Lung (tissue), 12 donors: ENCODE data around the gene CPT1B. TPM values are rescaled to one million over a fixed set of nuclear protein-coding genes. Genes with fewer than 3 reads are reported as not detected.
A peak's percentile ranks its signal among the peaks of the same experiment; 100 is the strongest.

Experiments used
- ATAC-seq: fragments of 200-7000 bp; cut with Tn5 transposase; one replicate; pipeline ENCODE4 v1.9.1; 2020; ENCODE audit warnings: moderate number of reproducible peaks; ENCODE audit not compliant: insufficient read depth, low FRiP score
- DNase-seq, 3 donors: peaks; one replicate each; pipeline ENCODE4 v3.0.0-alpha.2; 2013 to 2017
- H3K27ac ChIP-seq, 2 donors: one replicate each; pipeline ENCODE4 v1.5.1; 2013; ENCODE audit warnings: mild to moderate bottlenecking in 2 of 2, moderate library complexity in 2 of 2, control low read depth in 1 of 2, inconsistent platforms in 1 of 2, low read depth in 1 of 2, low read length in 1 of 2
- H3K27me3 ChIP-seq, 3 donors: one replicate each; pipeline ENCODE4 v1.5.1; 2013; ENCODE audit warnings: low read length in 2 of 3; ENCODE audit not compliant: control insufficient read depth in 3 of 3, insufficient read depth in 3 of 3
- H3K36me3 ChIP-seq, 4 donors: one replicate each; pipeline ENCODE4 v1.5.1; 2013; ENCODE audit warnings: low read length in 4 of 4, mild to moderate bottlenecking in 1 of 4, moderate library complexity in 1 of 4; ENCODE audit not compliant: control insufficient read depth in 4 of 4, insufficient read depth in 4 of 4
- H3K4me1 ChIP-seq, 5 donors: one replicate each; pipeline ENCODE4 v1.5.1; 2013; ENCODE audit warnings: low read length in 5 of 5, mild to moderate bottlenecking in 2 of 5, moderate library complexity in 1 of 5; ENCODE audit not compliant: control insufficient read depth in 5 of 5, insufficient read depth in 5 of 5
- H3K4me3 ChIP-seq: one replicate; pipeline ENCODE4 v1.5.1; 2013; ENCODE audit warnings: mild to moderate bottlenecking, control low read depth, moderate library complexity
- H3K9ac ChIP-seq, 2 donors: one replicate each; pipeline ENCODE4 v1.5.1; 2013; ENCODE audit warnings: low read length in 2 of 2, control low read depth in 1 of 2; ENCODE audit not compliant: insufficient read depth in 1 of 2
- H3K9me3 ChIP-seq, 4 donors: one replicate each; pipeline ENCODE4 v1.5.1; 2013; ENCODE audit warnings: low read length in 3 of 4, mild to moderate bottlenecking in 1 of 4, moderate library complexity in 1 of 4; ENCODE audit not compliant: control insufficient read depth in 4 of 4, insufficient read depth in 3 of 4
- WGBS, 2 donors: extraction: QIAGEN DNeasy Blood & Tissue Kit; methylation state at CpG; one replicate each; pipeline ENCODE4 v1.1.7; 2013; 5-methylcytosine and 5-hydroxymethylcytosine counted together
- polyA plus RNA-seq, 2 donors: library from polyadenylated mRNA; stranded (reverse); fragments of 200-250 nt; gene quantifications; one replicate each; pipeline ENCODE4 v1.2.1, GENCODE V29; 2013
- total RNA-seq, 2 donors: library from RNA; depleted of rRNA in 1 of 2; stranded (reverse); fragments of >200 nt in 1 of 2; gene quantifications; one replicate each; pipeline ENCODE4 v1.2.1, GENCODE V29; 2014 to 2021
- TF ChIP-seq, protein P1 (sequence below): IDR thresholded peaks from 2 replicates; pipeline ENCODE4 v1.5.1; 2012; ENCODE audit warnings: mild to moderate bottlenecking; ENCODE audit errors: control extremely low read depth, extremely low read depth
- donor health status: control.
- donor health status: control.
- donor health status: Bipolar disorder and iron deficiency.
- donor health status: healthy.
- donor health status: DM: yes; HTN: yes; CAD: no.

CPT1B gene
- total and polyA plus RNA-seq, 4 donors, result 5.7 to 21.2 (median 13.2) TPM

DNA sequence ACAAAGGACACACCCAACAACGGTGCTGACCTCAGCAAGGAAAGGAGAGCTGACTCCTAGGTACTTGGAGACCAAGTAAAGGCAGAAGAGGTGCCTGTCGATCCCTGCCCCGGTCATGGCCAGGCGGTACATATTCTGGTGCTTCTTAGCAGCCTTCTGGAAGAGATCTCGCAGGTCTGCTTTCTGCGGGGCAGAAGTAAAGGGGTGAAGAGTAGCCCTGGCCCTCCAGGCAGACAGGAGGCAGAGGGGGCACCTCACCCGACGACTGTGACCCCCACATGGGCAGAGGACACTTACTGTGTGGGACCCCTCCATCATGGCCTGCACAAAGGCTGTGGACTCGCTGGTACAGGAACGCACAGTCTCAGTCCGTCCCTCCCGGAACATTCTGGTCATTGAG, 7.4 kb downstream of the CPT1B start:
- 94 to 96% methylated on average over 12 of the region's 12 CpGs for WGBS, 2 donors
- no peak overlapping the region for H3K9ac ChIP-seq
- no peaks in the 10 kb centered on the region for H3K27me3 ChIP-seq
- ATAC-seq (no peak), DNase-seq (no peak)
- no peak overlapping the region for H3K4me3 ChIP-seq
- TF ChIP-seq, protein P1, sequence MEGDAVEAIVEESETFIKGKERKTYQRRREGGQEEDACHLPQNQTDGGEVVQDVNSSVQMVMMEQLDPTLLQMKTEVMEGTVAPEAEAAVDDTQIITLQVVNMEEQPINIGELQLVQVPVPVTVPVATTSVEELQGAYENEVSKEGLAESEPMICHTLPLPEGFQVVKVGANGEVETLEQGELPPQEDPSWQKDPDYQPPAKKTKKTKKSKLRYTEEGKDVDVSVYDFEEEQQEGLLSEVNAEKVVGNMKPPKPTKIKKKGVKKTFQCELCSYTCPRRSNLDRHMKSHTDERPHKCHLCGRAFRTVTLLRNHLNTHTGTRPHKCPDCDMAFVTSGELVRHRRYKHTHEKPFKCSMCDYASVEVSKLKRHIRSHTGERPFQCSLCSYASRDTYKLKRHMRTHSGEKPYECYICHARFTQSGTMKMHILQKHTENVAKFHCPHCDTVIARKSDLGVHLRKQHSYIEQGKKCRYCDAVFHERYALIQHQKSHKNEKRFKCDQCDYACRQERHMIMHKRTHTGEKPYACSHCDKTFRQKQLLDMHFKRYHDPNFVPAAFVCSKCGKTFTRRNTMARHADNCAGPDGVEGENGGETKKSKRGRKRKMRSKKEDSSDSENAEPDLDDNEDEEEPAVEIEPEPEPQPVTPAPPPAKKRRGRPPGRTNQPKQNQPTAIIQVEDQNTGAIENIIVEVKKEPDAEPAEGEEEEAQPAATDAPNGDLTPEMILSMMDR, result no peak
- no peaks in the 10 kb centered on the region for H3K4me1 ChIP-seq
- H3K36me3 ChIP-seq, result peaks cover 0 to 8% (median 0%) of the 10 kb centered on the region in 4 donors
- no peak overlapping the region for H3K27ac ChIP-seq
- no peaks in the 10 kb centered on the region for H3K9me3 ChIP-seq

DNA sequence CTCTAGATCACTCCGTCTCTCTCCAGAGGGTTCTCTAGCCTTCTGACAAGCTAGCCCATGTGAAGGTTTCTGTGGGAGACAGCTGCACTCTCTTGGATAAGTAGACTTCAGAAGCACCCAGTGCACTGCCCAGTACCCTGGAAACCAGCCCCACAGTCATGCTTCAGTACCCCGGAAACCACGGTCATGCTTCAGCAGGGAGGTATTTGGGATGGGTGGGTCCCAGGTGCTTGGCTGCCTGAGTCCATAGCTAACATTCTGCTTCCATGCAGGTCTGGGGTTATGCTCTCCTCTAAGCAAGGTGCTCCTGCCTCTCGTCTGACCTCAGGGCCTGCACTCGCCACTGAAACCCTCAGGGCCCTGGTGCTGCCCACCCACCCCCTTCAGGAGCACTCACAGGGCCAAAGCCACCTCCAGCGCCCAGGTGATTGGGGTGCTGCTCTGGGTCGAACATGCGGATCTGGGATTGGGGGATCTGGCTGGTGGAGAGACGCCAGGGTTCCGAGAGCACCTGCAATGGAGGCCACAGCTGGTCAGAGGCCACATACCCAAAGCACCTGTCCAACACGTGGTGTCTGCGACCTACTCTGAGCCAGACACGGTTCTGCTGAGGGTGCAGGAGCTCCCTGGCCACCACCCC, 8.2 kb downstream of the CPT1B start:
- H3K36me3 ChIP-seq, result peaks cover 0 to 8% (median 0%) of the 10 kb centered on the region in 4 donors
- H3K9me3 ChIP-seq, result no peaks in the 10 kb centered on the region
- H3K27me3 ChIP-seq, result no peaks in the 10 kb centered on the region
- no peak overlapping the region for H3K27ac ChIP-seq
- no peak overlapping the region for H3K9ac ChIP-seq
- H3K4me3 ChIP-seq, result no peak overlapping the region
- DNase-seq (no peak), ATAC-seq (no peak)
- 91 to 97% methylated on average over 13 of the region's 13 CpGs for WGBS, 2 donors
- no peaks in the 10 kb centered on the region for H3K4me1 ChIP-seq
- TF ChIP-seq, protein P1, result no peak

DNA sequence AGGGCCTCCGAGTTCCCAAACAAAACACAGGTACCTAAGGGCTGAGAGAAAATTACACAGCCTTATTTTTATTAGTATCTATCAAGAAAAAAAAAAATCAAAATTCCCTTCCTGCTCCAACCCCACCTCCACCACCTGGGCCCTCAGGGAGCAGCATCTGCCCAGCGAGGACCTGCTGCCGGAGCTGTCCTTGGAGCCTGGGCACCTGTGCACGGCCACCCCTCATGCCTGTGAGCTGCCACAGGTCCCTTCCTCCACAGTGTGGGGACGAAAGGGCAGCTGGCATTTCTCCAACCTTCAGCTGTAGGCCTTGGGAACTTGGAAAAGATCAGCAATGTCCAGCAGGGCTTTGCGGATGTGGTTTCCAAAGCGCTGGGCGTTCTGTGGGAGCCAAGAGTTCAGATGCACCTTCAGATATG, 9.2 kb downstream of the CPT1B start:
- TF ChIP-seq, protein P1, result no peak
- 89 to 92% methylated on average over 8 of the region's 8 CpGs for WGBS, 2 donors
- Histone ChIP-seq H3K4me1 (no peaks in the 10 kb centered on the region), H3K27ac (no peak overlapping the region), H3K9me3 (no peaks in the 10 kb centered on the region), H3K27me3 (no peaks in the 10 kb centered on the region), H3K9ac (no peak overlapping the region), H3K4me3 (no peak overlapping the region), H3K36me3 (peaks cover 0 to 8% (median 0%) of the 10 kb centered on the region in 4 donors)
- no peak for DNase-seq
- no peak for ATAC-seq

DNA sequence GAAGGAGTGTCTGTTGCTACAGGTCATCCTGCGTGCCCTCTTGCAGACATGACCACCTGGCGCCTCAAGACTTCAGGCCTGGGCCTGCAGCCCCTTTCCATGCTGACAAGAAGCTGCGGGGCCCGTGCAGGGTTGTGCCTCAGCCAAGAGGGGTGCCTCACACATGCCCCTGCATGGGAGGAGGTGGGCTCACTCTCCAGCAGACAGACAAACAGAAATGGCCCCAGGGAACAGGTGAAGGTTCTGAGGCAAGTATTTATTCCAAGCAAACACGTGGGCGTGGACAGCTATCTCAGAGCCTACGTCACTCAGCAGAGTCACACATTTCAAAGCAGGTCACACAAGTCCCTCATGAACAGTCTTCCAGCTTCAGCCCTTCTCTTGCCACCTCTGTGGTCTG, 9.6 kb downstream of the CPT1B start:
- TF ChIP-seq, protein P1, result no peak
- Histone ChIP-seq H3K9me3 (no peaks in the 10 kb centered on the region), H3K4me1 (peaks cover 0 to under 1% (median 0%) of the 10 kb centered on the region in 5 donors), H3K27ac (no peak overlapping the region), H3K9ac (no peak overlapping the region), H3K36me3 (peaks cover 0 to 8% (median 0%) of the 10 kb centered on the region in 4 donors), H3K4me3 (no peak overlapping the region), H3K27me3 (no peaks in the 10 kb centered on the region)
- DNase-seq (peak in 1 of 3 donors; percentile 29), ATAC-seq (no peak)
- 84 to 87% methylated on average over 7 of the region's 7 CpGs for WGBS, 2 donors
